MM.1S (cell line): Measurements from ENCODE around the gene COX6A1.

Experiments used
- DNase-seq: peaks from one replicate; pipeline ENCODE4 v3.0.0-alpha.2; 2015
- H2AFZ ChIP-seq: fragments of 300-600 bp; sonication (generic); 2 replicates; pipeline ENCODE4 v1.6.0; 2016; ENCODE audit warnings: antibody characterized with exemption, low read length
- H3F3A ChIP-seq: fragments of 300-600 bp; sonication (generic); 2 replicates; pipeline ENCODE4 v1.6.1; 2016; ENCODE audit warnings: mild to moderate bottlenecking, antibody characterized with exemption, low read length, moderate library complexity, mixed read lengths; ENCODE audit not compliant: insufficient read depth
- H3K27ac ChIP-seq: fragments of 300-600 bp; sonication (generic); 2 replicates; pipeline ENCODE4 v1.5.1; 2016; ENCODE audit warnings: mild to moderate bottlenecking, low read length
- H3K27me3 ChIP-seq: fragments of 300-600 bp; sonication (generic); replicated peaks from 2 replicates; pipeline ENCODE4 v1.6.0; 2016; ENCODE audit warnings: low read length; ENCODE audit not compliant: insufficient read depth
- H3K36me3 ChIP-seq: fragments of 300-600 bp; sonication (generic); replicated peaks from 2 replicates; pipeline ENCODE4 v1.6.1; 2016; ENCODE audit warnings: mild to moderate bottlenecking, low read length, mixed read lengths; ENCODE audit not compliant: insufficient read depth
- H3K4me1 ChIP-seq: fragments of 300-600 bp; sonication (generic); 2 replicates; pipeline ENCODE4 v1.6.1; 2016; ENCODE audit warnings: low read length, mixed read lengths
- H3K4me2 ChIP-seq: fragments of 300-600 bp; sonication (generic); 2 replicates; pipeline ENCODE4 v1.6.0; 2016; ENCODE audit warnings: low read depth, low read length
- H3K4me3 ChIP-seq: fragments of 300-600 bp; sonication (generic); 2 replicates; pipeline ENCODE4 v1.5.1; 2016; ENCODE audit warnings: low read length, mixed read lengths
- H3K79me2 ChIP-seq: fragments of 300-600 bp; sonication (generic); 2 replicates; pipeline ENCODE4 v1.6.1; 2016; ENCODE audit warnings: mixed run types, low read length, mixed read lengths
- H3K9ac ChIP-seq: fragments of 300-600 bp; sonication (generic); 2 replicates; pipeline ENCODE4 v1.6.1; 2016; ENCODE audit warnings: low read length, mixed read lengths
- H3K9me2 ChIP-seq: fragments of 300-600 bp; sonication (generic); replicated peaks from 2 replicates; pipeline ENCODE4 v1.6.1; 2016; ENCODE audit warnings: mild to moderate bottlenecking, low read length, mixed read lengths; ENCODE audit not compliant: insufficient read depth
- H3K9me3 ChIP-seq: fragments of 300-600 bp; sonication (generic); replicated peaks from 2 replicates; pipeline ENCODE4 v1.6.1; 2016; ENCODE audit warnings: mild to moderate bottlenecking, low read length, mixed read lengths; ENCODE audit not compliant: insufficient read depth
- H4K20me1 ChIP-seq: fragments of 300-600 bp; sonication (generic); 2 replicates; pipeline ENCODE4 v1.6.1; 2016; ENCODE audit warnings: mild to moderate bottlenecking, low read length, moderate library complexity, mixed read lengths; ENCODE audit not compliant: insufficient read depth
- EZH2 ChIP-seq: fragments of 300-600 bp; sonication (generic); optimal IDR thresholded peaks from 2 replicates; pipeline ENCODE3; 2017; ENCODE audit warnings: low read depth, mild to moderate bottlenecking, antibody characterized with exemption, low read length, mixed read lengths
- EZH2phosphoT487 ChIP-seq: fragments of 300-600 bp; sonication (generic); IDR thresholded peaks from 2 replicates; pipeline ENCODE4 v1.6.1; 2018; ENCODE audit warnings: antibody characterized with exemption, low read length
- TF ChIP-seq, protein P1 (sequence below): fragments of 300-600 bp; sonication (generic); IDR thresholded peaks from 2 replicates; pipeline ENCODE4 v1.5.1; 2016; ENCODE audit warnings: antibody characterized with exemption, low read length, mixed read lengths

The COX6A1 gene

DNA sequence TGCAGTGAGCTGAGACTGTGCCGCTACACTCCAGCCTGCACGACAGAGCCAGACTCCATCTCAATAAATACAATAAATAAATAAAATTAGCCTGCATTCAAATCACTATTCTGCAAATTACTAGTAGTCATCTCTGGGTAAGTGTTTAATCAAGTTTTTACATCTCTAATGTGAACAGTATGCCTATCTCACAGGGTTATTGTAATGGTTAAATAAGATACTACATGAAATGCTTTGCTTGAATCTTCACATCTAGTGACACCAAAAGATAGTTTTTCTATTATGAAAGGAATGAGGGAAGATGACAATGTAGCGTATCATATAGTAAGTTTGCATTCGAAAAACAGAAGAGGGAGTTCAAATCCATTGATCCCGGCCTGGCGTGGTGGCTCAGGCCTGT is 29.5 kb downstream of the COX6A1 start:
- Histone ChIP-seq H3K9me2 (no peaks in the 10 kb centered on the region), H3K9me3 (no peaks in the 10 kb centered on the region), H3K4me2 (no peak overlapping the region), H3K4me1 (no peaks in the 10 kb centered on the region), H3K4me3 (no peak overlapping the region), H3K27me3 (no peaks in the 10 kb centered on the region), H3K36me3 (no peaks in the 10 kb centered on the region), H3F3A (0 out of 2 replicates have a peak, but pooled peaks cover 3% of the 10 kb centered on the region), H3K79me2 (peaks cover 58% of the 10 kb centered on the region), H2AFZ (no peak overlapping the region), H4K20me1 (no peaks in the 10 kb centered on the region), H3K27ac (no peak overlapping the region), H3K9ac (no peak overlapping the region)
- no peak for DNase-seq
- TF ChIP-seq, protein P1, sequence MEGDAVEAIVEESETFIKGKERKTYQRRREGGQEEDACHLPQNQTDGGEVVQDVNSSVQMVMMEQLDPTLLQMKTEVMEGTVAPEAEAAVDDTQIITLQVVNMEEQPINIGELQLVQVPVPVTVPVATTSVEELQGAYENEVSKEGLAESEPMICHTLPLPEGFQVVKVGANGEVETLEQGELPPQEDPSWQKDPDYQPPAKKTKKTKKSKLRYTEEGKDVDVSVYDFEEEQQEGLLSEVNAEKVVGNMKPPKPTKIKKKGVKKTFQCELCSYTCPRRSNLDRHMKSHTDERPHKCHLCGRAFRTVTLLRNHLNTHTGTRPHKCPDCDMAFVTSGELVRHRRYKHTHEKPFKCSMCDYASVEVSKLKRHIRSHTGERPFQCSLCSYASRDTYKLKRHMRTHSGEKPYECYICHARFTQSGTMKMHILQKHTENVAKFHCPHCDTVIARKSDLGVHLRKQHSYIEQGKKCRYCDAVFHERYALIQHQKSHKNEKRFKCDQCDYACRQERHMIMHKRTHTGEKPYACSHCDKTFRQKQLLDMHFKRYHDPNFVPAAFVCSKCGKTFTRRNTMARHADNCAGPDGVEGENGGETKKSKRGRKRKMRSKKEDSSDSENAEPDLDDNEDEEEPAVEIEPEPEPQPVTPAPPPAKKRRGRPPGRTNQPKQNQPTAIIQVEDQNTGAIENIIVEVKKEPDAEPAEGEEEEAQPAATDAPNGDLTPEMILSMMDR, result no peak
- TF ChIP-seq EZH2phosphoT487 (no peak), EZH2 (no peak)

DNA sequence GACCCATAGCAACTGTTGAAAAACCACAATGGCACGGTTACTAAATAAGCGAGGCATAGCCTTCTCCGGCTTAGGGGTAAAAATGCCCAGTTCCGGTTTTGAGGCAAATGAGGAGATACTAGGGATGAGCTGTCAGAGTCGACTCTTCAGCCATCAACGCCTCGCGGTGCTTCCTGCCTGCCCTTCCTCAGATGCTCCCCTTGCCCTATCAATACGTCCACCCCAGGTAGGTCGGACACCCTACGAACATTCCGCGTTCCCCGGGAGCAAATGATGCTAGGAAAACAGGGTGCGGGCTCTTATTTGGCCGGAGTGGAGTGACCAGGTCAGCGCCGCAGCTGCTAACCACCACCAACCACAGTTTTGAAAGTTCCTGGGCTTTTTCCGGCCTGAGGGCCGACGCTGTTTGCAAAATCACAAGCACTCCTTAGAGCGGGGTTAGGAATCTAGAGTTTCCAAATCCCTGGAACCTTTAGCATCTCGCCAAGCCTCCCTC is 30.5 kb downstream of the COX6A1 start:
- Histone ChIP-seq H3K4me2 (peak overlapping the region; percentile 54), H2AFZ (no peak overlapping the region), H3K4me3 (peak overlapping the region; percentile 79), H4K20me1 (no peaks in the 10 kb centered on the region), H3K79me2 (peaks cover 56% of the 10 kb centered on the region), H3F3A (0 out of 2 replicates have a peak, but pooled peaks cover 3% of the 10 kb centered on the region), H3K36me3 (no peaks in the 10 kb centered on the region), H3K27me3 (no peaks in the 10 kb centered on the region), H3K9me2 (no peaks in the 10 kb centered on the region), H3K27ac (peak overlapping the region; percentile 52; the same call in 1 of the 2 replicates), H3K9ac (peak overlapping the region; percentile 73; the same call in 1 of the 2 replicates), H3K9me3 (no peaks in the 10 kb centered on the region), H3K4me1 (no peaks in the 10 kb centered on the region)
- TF ChIP-seq, protein P1, result no peak
- TF ChIP-seq EZH2, result no peak
- TF ChIP-seq EZH2phosphoT487, result no peak
- no peak for DNase-seq

- Histone ChIP-seq H3K27me3 (no peaks in the 10 kb centered on the region), H3K4me3 (peak overlapping the region; percentile 79), H3F3A (0 out of 2 replicates have a peak, but pooled peaks cover 3% of the 10 kb centered on the region), H3K4me2 (peak overlapping the region; percentile 54; the same call in 1 of the 2 replicates), H3K9me2 (no peaks in the 10 kb centered on the region), H3K36me3 (no peaks in the 10 kb centered on the region), H3K79me2 (peaks cover 52% of the 10 kb centered on the region), H4K20me1 (no peaks in the 10 kb centered on the region), H2AFZ (no peak overlapping the region), H3K9ac (peak overlapping the region; percentile 73; the same call in 1 of the 2 replicates), H3K9me3 (no peaks in the 10 kb centered on the region), H3K27ac (peak overlapping the region; percentile 52; the same call in 1 of the 2 replicates), H3K4me1 (no peaks in the 10 kb centered on the region)
- TF ChIP-seq, protein P1, result no peak
- no peak for TF ChIP-seq EZH2
- TF ChIP-seq EZH2phosphoT487, result no peak
- DNase-seq, result no peak
These were observed 31.0 kb downstream of the COX6A1 start for GRCh38 chr12:120468821-120469449.
